SK-N-SH (cell line): ENCODE results near the gene SLAMF1. TPM values are rescaled to one million over a fixed set of nuclear protein-coding genes. Genes with fewer than 3 reads are reported as not detected.

Experiments used
- CTCF ChIA-PET: fragments of 300-600, 350-600 bp; formaldehyde crosslinking; extraction: SDS; loops from one replicate; lab custom pipeline; 2021; lab: Yijun Ruan, JAX
- POLR2A ChIA-PET: fragments of 350-600 bp; sonication (Branson Sonifier 250); formaldehyde crosslinking; extraction: SDS; loops from one replicate; lab custom pipeline; 2020; ENCODE audit warnings: antibody characterized with exemption, inconsistent platforms; lab: Yijun Ruan, JAX
- DNase-seq: peaks from one replicate; pipeline ENCODE4 v3.0.0; 2012
- H2AFZ ChIP-seq: fragments of 200-600 bp; sonication (generic); 2 replicates; pipeline ENCODE4 v1.8.1; 2016; ENCODE audit warnings: antibody characterized with exemption, mild to moderate bottlenecking, low read depth
- H3F3A ChIP-seq: fragments of 200-600 bp; sonication (generic); replicated peaks from 2 replicates; pipeline ENCODE3; 2016; ENCODE audit warnings: antibody characterized with exemption, mild to moderate bottlenecking; ENCODE audit not compliant: insufficient read depth
- H3K27ac ChIP-seq, 2 experiments: fragments of 200-500 bp in 1 of 2; fragments of 200-600 bp in 1 of 2; sonication (Bioruptor generic) in 1 of 2; sonication (generic), shearing (Covaris generic) in 1 of 2; 2 replicates each; pipeline versions ENCODE4 v1.5.1 to v1.6.1; 2014 to 2016; ENCODE audit warnings: low read depth in 2 of 2, inconsistent platforms in 1 of 2, low read length in 1 of 2, mild to moderate bottlenecking in 1 of 2, mixed read lengths in 1 of 2
- H3K27me3 ChIP-seq: fragments of 200-600 bp; sonication (generic), shearing (Covaris generic); 2 replicates; pipeline ENCODE4 v1.6.1; 2016; ENCODE audit warnings: mixed run types; ENCODE audit not compliant: insufficient read depth
- H3K36me3 ChIP-seq, 2 experiments: fragments of 200-500 bp in 1 of 2; fragments of 200-600 bp in 1 of 2; sonication (Bioruptor generic) in 1 of 2; sonication (generic) in 1 of 2; replicated peaks in 1 of 2; 2 replicates each; pipeline versions ENCODE3 to v1.5.1; 2014 to 2016; ENCODE audit warnings: low read length in 1 of 2, mild to moderate bottlenecking in 1 of 2; ENCODE audit not compliant: insufficient read depth in 2 of 2, control insufficient read depth in 1 of 2
- H3K4me1 ChIP-seq, 2 experiments: fragments of 200-500 bp in 1 of 2; fragments of 200-600 bp in 1 of 2; sonication (Bioruptor generic) in 1 of 2; sonication (generic), shearing (Covaris generic) in 1 of 2; 2 replicates each; pipeline versions ENCODE4 v1.5.1 to v1.6.1; 2014 to 2016; ENCODE audit warnings: low read depth in 1 of 2, low read length in 1 of 2, mixed run types in 1 of 2; ENCODE audit not compliant: insufficient read depth in 2 of 2, control insufficient read depth in 1 of 2
- H3K4me2 ChIP-seq: fragments of 200-600 bp; sonication (generic), shearing (Covaris generic); 2 replicates; pipeline ENCODE4 v1.6.1; 2017; ENCODE audit warnings: mixed run types
- H3K4me3 ChIP-seq, 2 experiments: fragments of 200-500 bp in 1 of 2; fragments of 200-600 bp in 1 of 2; sonication (Bioruptor generic) in 1 of 2; sonication (generic), shearing (Covaris generic) in 1 of 2; 2 replicates each; pipeline versions ENCODE4 v1.5.1 to v1.8.1; 2014 to 2016; ENCODE audit warnings: low read depth in 2 of 2, inconsistent platforms in 1 of 2, low read length in 1 of 2, mild to moderate bottlenecking in 1 of 2, mixed read lengths in 1 of 2, moderate library complexity in 1 of 2
- H3K79me2 ChIP-seq: fragments of 200-600 bp; sonication (generic); 2 replicates; pipeline ENCODE4 v1.8.1; 2017; ENCODE audit warnings: mild to moderate bottlenecking; ENCODE audit not compliant: insufficient read depth
- H3K9ac ChIP-seq: fragments of 200-600 bp; sonication (generic); 2 replicates; pipeline ENCODE4 v1.6.1; 2017; ENCODE audit warnings: mixed run types
- H3K9me2 ChIP-seq: fragments of 200-600 bp; sonication (generic); 2 replicates; pipeline ENCODE4 v1.6.1; 2017; ENCODE audit warnings: mixed run types
- H3K9me3 ChIP-seq: fragments of 200-600 bp; sonication (generic); 2 replicates; pipeline ENCODE4 v1.6.1; 2017; ENCODE audit warnings: mixed run types, mild to moderate bottlenecking, moderate library complexity
- H4K20me1 ChIP-seq: fragments of 200-600 bp; sonication (generic); 2 replicates; pipeline ENCODE4 v1.6.1; 2017; ENCODE audit warnings: mild to moderate bottlenecking, mixed run types; ENCODE audit not compliant: insufficient read depth
- CHD2 ChIP-seq: fragments of 150-350 bp; IDR thresholded peaks from 2 replicates; pipeline ENCODE4 v1.6.1; 2018; ENCODE audit warnings: low read length; ENCODE audit not compliant: partially characterized antibody
- ELF1 ChIP-seq: IDR thresholded peaks from 2 replicates; pipeline ENCODE4 v1.4.0; 2012
- IRF3 ChIP-seq: fragments of 150-350 bp; IDR thresholded peaks from 2 replicates; pipeline ENCODE4 v1.6.1; 2016; ENCODE audit warnings: mild to moderate bottlenecking, low read depth, low read length
- JUND ChIP-seq: IDR thresholded peaks from 2 replicates; pipeline ENCODE4 v1.4.0; 2012
- NRF1 ChIP-seq: IDR thresholded peaks from 2 replicates; pipeline ENCODE4 v1.6.1; 2012; ENCODE audit warnings: low read depth, mild to moderate bottlenecking, low read length
- POLR2AphosphoS5 ChIP-seq: IDR thresholded peaks from 2 replicates; pipeline ENCODE4 v1.6.1; 2012; ENCODE audit warnings: low read depth, low read length
- RAD21 ChIP-seq: IDR thresholded peaks from 2 replicates; pipeline ENCODE4 v1.6.1; 2012; ENCODE audit warnings: mild to moderate bottlenecking, low read length
- RCOR1 ChIP-seq: fragments of 150-350 bp; IDR thresholded peaks from 2 replicates; pipeline ENCODE4 v1.6.1; 2017; ENCODE audit warnings: antibody characterized with exemption, low read length
- RXRA ChIP-seq: IDR thresholded peaks from 2 replicates; pipeline ENCODE4 v1.4.0; 2012; ENCODE audit warnings: low read depth, mild to moderate bottlenecking, borderline replicate concordance
- SIN3A ChIP-seq: IDR thresholded peaks from 2 replicates; pipeline ENCODE4 v1.6.1; 2012; ENCODE audit warnings: low read depth, mild to moderate bottlenecking, low read length, moderate library complexity, borderline replicate concordance
- SMC3 ChIP-seq: IDR thresholded peaks from 2 replicates; pipeline ENCODE4 v1.6.1; 2012; ENCODE audit warnings: low read depth, low read length, improper control_type of control experiment
- WGBS: methylation state at CpG from one replicate; pipeline ENCODE4 v1.1.6; 2017; ENCODE audit warnings: low lambda C conversion rate; 5-methylcytosine and 5-hydroxymethylcytosine counted together
- polyA plus RNA-seq, 3 experiments: library from polyadenylated mRNA; depleted of rRNA; stranded (reverse); fragments of >200 nt; gene quantifications; 2 replicates each; pipeline ENCODE4 v1.2.3, GENCODE V29; 2012
- TF ChIP-seq, protein P1 (sequence below): fragments of 200-600 bp; sonication (generic); IDR thresholded peaks from 2 replicates; pipeline ENCODE4 v1.6.1; 2017; ENCODE audit warnings: antibody characterized with exemption, mild to moderate bottlenecking, moderate library complexity
- TF ChIP-seq, protein P2 (sequence below): IDR thresholded peaks from 2 replicates; pipeline ENCODE4 v1.4.0; 2012; ENCODE audit warnings: low read depth

SLAMF1 gene
- polyA plus RNA-seq, 1 of the 3 experiments (the other 2 are of a cell fraction): not detected

GRCh38 chr1:160681066-160681890 is 34.4 kb upstream of the SLAMF1 start:
- Histone ChIP-seq H3K4me3 (peak overlapping the region in 1 of 2 experiments; percentile 41; a peak in 1 of 4 replicates), H3K79me2 (no peaks in the 10 kb centered on the region), H2AFZ (no peak overlapping the region), H3F3A (no peaks in the 10 kb centered on the region), H3K4me1 (no peaks in the 10 kb centered on the region), H3K9me2 (no peaks in the 10 kb centered on the region), H3K4me2 (no peak overlapping the region), H3K9ac (no peak overlapping the region), H3K9me3 (no peaks in the 10 kb centered on the region), H3K27ac (no peak overlapping the region), H3K36me3 (no peaks in the 10 kb centered on the region), H4K20me1 (no peaks in the 10 kb centered on the region), H3K27me3 (peaks cover 35% of the 10 kb centered on the region; the same call in 1 of the 2 replicates)
- peak; percentile 19 for DNase-seq
- no peak for TF ChIP-seq ELF1
- TF ChIP-seq, protein P1, sequence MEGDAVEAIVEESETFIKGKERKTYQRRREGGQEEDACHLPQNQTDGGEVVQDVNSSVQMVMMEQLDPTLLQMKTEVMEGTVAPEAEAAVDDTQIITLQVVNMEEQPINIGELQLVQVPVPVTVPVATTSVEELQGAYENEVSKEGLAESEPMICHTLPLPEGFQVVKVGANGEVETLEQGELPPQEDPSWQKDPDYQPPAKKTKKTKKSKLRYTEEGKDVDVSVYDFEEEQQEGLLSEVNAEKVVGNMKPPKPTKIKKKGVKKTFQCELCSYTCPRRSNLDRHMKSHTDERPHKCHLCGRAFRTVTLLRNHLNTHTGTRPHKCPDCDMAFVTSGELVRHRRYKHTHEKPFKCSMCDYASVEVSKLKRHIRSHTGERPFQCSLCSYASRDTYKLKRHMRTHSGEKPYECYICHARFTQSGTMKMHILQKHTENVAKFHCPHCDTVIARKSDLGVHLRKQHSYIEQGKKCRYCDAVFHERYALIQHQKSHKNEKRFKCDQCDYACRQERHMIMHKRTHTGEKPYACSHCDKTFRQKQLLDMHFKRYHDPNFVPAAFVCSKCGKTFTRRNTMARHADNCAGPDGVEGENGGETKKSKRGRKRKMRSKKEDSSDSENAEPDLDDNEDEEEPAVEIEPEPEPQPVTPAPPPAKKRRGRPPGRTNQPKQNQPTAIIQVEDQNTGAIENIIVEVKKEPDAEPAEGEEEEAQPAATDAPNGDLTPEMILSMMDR: peak; percentile 52
- peak; percentile 31; the same call in 1 of the 2 replicates for TF ChIP-seq RAD21
- 11% methylated on average over 10 of the region's 10 CpGs for WGBS
- POLR2A ChIA-PET: no interaction called here
- CTCF ChIA-PET: interaction anchor here (0.6 to 1.3 kb wide), 2 partner anchors 10 to 27 kb away, joined by 3 read pairs; no protein-coding TSS in a partner anchor

DNA sequence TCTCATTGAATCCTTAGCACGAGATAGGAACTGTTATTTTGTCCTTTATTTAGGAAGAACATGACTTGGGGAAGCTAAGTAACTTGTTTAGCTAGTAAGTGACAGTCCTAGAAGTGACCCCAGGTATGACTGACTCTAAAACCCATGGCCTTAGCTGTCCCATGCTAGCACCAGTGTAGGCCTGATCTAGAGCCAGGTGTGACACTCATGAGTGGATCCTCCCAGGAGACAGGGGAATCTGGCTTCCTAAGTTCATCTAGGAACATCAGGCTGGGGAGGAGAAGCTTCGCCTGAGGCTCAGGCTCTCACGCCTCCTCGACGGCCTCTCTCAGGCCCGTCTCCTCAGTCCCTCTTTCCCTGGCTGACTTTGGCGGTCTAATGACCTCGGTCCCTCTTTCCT is 33.6 kb upstream of the SLAMF1 start:
- Histone ChIP-seq H3K4me3 (no peak overlapping the region), H3K27ac (no peak overlapping the region), H3K79me2 (no peaks in the 10 kb centered on the region), H4K20me1 (no peaks in the 10 kb centered on the region), H3K27me3 (peaks cover 35% of the 10 kb centered on the region; the same call in 1 of the 2 replicates), H3K9me3 (no peaks in the 10 kb centered on the region), H3K9me2 (no peaks in the 10 kb centered on the region), H3K4me1 (no peaks in the 10 kb centered on the region), H3F3A (no peaks in the 10 kb centered on the region), H3K36me3 (no peaks in the 10 kb centered on the region), H3K9ac (no peak overlapping the region), H3K4me2 (no peak overlapping the region), H2AFZ (no peak overlapping the region)
- DNase-seq: no peak
- WGBS: 14% methylated on average over 8 of the region's 8 CpGs
- ChIA-PET CTCF (interaction anchor here (1.3 kb wide), 1 partner anchor 28 kb away, joined by 3 read pairs; no protein-coding TSS in a partner anchor), POLR2A (no interaction called here)
- TF ChIP-seq RCOR1: no peak
- TF ChIP-seq NRF1: no peak
- TF ChIP-seq SMC3: no peak
- TF ChIP-seq, protein P2, sequence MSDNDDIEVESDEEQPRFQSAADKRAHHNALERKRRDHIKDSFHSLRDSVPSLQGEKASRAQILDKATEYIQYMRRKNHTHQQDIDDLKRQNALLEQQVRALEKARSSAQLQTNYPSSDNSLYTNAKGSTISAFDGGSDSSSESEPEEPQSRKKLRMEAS: no peak
- no peak for TF ChIP-seq SIN3A
- no peak for TF ChIP-seq JUND
- no peak for TF ChIP-seq CHD2
- TF ChIP-seq IRF3: no peak
- no peak for TF ChIP-seq POLR2AphosphoS5
- TF ChIP-seq ELF1: no peak
- no peak for TF ChIP-seq RXRA
- TF ChIP-seq, all 33 proteins: peak for 0
